HG02642 (cell line): Measurements from ENCODE around the gene NYAP2.

Source experiments
- ATAC-seq: cut with Tn5 transposase; IDR thresholded peaks from one replicate; pipeline ENCODE4 v1.9.1; 2021; ENCODE audit warnings: mild to moderate bottlenecking; ENCODE audit not compliant: unreplicated experiment, poor library complexity

Gene NYAP2

DNA sequence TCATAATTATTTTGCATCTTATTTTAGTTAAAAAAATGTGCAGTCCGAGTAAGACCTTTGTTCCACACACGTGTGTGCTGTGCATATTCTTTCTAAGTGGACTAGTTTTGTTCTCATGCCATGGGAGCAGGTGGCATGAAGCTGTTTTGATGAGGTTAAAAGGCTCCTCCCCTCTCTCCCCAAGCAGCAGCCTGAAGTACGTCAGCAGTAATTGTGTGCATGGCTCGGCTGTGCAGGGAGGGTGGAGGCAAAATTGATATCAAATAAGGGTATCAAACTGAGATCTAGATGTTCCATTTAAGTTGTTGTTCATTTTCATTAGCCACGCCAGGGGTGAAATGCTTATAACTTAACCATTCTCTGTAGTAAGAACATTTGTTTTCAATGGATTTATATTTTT is at the start of gene NYAP2:
TSS of gene NYAP2 (plus strand) at position 207 of the 400 bp plus-strand sequence. CDS start 9,171 bp downstream, outside the sequence.
- ATAC-seq, result no peak

DNA sequence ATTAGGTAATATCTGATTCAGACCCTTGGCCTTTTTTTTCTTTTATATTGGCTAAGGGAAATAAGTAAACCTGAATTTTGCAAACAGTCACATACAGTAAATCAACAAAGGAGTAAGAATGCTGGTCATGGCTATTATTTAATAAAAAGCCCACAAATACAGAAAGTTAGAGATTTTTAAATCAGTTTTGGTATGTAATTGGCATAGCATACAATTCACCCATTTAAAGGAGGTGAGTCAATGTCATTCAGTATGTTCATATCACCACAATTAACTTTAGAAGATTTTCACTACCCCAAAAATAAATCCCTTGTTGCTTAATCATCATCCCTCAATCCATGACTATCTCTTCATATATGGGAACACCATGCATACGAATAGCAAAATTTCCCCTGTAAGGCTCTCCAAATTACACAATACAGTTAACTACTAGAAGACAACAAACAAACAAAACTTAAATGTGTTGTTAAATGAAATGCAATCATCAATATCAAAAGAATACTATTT is 45.9 kb upstream of the NYAP2 start:
- ATAC-seq, result no peak

DNA sequence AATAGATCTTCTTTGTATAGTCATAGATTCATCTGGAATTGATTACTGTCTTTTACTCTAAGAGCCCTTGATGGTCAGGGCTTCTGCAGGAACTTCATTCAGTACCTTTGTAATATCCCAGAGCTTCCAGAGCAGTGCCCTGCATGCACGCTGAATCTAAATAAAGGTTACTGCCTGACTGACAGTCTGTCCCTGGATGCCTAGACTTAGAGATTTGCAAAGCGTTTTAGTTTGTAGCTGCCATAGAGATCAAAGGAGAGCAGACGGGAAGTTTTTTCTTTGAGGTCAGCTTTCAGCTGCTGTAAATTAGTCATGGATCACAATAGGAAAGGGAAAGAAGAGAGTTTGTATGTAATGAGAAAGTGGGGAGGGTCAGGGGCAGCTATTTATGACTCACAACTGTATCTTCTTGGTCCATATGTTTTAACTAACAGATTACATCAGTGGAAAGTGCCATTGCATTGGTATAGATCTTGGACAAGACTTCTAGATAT is 45.2 kb upstream of the NYAP2 start:
- ATAC-seq, result no peak

DNA sequence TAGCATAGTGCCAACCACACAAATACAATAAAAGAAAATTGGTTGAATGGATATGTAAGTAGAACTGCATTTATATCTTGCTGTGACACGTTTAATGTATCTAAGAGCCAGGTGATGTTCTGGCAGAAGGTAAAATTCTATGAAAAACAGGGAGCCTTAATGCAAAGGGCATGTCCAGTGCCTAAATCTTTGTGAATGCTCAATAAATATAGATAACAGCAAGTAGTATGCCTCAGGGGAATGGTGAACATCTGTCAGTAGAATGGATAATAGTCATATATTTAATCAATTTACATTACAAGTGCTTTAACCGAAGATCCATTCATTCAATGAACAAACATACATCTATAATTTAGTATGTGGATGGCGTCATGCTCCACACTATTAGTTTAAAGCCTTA is 43.7 kb upstream of the NYAP2 start:
- no peak for ATAC-seq

DNA sequence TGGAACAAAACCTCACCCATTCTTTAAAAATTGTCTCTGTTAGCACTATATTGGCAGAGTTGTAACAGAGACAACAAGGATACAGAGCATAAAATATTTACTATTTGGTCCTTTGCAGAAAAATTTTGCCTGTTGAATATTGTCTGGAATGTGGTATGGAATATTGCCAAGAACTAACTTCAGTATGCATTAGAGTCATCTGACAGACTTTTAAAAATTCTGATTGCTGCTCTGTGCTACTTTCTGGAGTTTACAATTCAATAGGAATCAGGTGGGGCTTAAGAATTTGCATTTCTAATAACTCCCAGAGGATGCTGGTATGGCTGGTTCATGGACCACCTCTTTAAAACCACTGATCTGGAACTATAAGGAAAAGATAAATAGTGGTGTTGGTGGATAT is 32.8 kb upstream of the NYAP2 start:
- ATAC-seq, result no peak

DNA sequence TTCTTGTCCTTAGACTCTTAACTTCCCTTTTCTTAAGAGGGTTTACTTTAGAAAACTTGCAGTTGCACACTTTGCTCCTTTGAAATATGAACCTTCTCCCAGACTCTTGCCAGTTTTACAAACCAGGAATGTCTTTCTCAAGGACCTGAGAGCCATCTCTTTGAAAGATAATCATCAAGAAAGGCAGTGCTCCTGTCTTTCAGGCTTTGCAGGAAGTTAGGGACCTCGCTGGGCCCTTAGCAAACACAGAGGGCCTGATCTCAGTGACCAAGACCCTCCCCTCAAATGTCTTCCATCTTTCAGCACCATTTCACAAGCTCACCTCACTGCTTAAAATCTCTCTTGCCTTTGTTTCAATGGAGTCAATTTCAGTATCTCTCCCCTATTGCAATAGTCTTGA is 32.0 kb upstream of the NYAP2 start:
- no peak for ATAC-seq

DNA sequence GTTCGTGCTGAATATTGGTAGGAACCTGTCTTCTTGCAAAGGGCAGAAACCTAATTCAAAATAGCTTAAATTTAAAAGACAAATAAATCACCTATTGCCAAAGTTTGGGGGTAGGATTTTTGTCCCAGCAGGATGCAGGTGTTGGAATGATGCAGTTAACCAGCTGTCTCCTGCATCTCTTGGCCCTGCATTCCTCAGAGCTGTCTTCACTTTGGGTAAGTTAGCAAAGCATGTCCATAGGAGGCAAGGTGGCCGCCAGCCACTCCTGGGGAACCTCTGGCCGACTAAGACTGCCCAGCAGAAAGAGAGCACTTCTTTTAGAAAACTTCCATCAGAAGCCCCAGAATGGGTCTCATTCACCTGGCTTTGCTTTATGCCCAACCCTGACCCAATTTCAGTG is 20.5 kb upstream of the NYAP2 start:
- ATAC-seq, result no peak

DNA sequence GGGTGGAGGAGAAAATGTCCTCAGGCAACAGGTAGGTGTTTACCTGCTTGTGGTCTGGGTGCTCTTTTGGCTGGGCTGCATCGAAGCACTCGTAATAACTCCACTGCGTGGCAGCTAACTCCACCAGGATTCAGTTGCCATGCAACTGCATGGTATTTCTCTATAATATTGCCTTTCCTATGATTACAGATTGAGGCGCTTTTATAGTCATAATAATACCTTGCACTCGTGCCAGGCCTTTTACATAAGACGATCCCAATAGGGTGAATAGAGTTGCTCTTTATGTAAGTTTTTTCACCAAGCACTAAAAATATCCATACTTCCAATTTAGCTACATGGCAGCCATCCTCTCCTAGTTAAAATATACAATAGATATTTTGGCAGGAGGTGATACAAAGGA is 19.7 kb upstream of the NYAP2 start:
- ATAC-seq, result no peak

DNA sequence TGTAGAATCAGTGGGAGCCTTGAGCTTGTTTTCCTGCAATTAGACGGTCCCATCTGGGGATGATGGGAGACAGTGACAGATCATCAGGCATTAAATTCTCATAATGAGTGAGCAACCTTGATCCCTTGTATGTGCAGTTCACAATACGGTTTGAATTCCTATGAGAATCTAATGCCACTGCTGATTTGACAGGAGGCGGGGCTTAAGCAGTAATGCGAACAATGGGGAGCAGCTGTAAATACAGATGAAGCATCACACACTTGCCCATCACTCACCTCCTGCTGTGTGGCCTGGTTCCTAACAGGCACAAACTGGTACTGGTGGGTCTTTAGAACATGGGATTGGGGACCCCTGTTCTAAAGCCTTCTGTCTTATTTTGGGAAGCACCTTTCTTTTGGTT is 17.9 kb upstream of the NYAP2 start:
- ATAC-seq, result no peak

DNA sequence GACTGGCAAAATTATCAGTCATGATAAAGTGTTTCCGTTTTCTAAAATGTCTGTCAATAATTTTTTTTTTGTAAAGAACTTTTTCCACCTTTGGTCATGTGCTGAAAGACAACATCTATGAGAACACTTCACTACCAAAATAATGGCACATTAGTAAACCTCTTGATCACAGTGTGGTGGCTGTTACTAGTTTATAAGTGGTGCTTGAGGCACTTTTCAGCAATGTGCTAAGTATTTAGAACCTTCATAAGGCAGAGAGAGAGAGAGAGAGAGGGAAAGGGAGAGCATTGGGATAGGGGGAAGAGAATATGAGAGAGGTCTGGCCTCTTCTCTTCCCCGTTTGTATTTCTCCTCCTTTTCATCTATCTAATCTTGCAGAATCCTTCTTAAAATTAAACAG is 1.1 kb upstream of the NYAP2 start:
- ATAC-seq, result no peak

DNA sequence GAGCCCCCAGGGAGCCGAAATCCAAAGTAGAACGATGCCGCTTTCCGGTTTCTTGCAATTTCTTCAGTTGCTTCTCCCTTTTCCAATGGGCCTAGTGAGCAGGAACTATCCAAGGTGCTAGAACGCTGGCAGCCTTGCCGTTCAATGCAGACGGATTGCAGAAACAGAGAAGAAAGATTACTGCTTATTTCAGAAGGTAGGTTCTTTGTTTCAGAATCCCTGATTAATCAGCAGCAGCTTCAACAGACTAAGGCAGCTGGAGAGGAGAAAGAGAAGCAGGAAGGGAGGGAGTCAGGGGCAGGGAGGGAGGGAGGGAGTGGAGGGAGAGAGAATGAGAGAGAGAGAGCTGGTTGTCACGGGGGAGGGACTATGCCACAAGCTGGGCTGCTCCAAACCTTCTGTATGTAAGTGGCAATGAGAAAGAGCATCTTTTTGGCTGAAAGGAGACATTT is 576 bp downstream of the NYAP2 start:
- no peak for ATAC-seq

DNA sequence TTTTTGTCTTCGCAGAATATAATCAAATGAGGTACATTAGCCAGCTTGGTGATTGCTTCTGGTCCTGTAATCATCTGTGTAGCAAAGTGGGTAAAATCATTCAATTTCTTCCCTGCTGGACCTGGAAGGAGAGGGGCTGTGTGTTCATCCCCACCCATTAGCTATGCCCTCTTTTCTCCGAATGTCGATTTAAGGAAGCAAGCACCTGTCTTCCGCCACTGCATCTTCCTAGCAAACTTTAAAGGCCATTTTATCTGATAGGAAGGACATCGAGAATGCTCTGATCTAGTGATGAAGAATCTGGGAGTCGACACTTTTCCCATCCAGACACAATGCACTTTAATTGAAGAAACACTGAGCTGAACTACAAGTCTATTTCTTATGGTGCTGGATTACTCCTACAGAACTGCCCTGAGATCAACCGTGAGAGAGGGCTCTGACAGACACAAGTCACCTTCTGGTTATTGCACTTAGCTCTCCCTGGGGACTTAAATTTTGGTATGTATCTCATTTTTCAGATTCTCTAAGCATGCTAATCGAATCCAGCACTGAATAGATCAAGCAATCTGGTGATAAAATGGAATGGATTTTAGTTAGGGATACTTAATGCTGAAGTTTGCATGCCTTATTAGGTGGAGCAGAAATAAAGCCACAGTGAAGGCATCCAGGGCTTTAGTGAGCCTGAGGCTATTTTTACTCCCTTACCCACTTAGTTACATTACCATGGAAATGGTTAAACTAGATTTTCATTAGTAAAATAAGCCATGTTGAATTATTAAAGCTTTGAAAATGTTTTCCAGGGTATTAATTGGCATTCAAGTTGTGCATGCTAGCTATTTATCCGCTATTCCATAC is 1.3 kb downstream of the NYAP2 start:
- no peak for ATAC-seq

DNA sequence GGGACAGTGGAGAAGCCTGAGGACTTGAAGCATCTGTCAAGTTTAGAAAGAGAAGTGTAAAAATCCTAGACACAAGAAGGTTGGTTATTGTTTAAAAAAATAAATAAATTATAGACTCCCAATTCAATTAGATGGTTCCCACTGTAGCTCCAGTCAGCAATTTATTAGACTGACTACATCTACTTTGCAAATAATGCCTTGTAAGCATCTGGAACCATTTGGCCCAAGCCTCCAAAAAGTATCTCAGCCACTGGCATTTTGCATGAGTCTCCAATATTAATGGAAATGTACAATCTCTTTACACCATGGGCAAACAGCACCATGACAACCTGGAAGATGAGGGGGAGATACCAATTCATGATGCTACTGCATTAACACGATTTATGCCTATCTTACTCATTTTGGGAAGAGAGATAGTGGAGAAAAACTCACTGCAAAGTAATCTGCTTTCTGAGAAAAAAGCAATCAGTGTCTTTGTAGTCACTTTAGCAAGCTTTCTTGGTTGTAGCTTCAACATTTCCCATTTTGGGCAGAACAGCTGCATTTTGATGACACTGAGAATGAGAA is 2.8 kb downstream of the NYAP2 start:
- ATAC-seq, result no peak

DNA sequence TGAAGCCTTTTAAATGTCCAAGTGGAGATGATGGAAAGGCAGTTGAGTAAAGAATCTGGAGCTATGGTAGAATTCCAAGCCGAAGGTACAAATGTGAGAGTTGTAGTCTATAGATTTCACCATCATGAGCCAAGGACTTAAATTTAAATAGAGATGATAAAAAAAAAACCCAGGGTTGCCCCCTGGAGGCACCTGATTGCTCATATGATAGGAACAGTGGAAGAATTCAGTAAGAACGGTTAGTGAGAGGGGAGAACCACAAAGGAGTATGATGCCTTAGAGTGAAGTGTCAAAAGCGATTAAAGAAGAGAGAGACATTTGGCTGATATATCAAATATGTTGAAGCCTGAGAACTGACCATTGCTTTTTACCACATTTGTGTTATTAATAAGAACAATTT is 11.9 kb downstream of the NYAP2 start:
- ATAC-seq, result no peak

DNA sequence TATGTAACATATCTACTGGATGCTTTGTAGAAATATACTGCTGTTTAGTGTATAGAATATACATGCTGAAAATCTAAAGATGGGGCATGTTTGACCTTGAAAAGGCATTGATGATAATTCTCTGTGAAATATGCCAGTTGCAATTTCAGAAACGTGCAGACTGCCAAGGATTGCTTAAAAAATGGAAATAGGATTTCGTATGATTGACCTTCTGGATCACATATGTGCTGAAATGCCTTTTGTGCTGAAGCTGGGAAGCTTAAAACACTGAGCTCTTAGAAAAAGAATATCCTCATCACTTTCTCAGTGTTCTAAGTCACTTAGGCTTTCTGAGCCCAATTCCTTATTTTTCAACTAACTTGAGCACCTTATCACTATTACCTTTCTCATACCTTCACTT is 14.3 kb downstream of the NYAP2 start:
- no peak for ATAC-seq

DNA sequence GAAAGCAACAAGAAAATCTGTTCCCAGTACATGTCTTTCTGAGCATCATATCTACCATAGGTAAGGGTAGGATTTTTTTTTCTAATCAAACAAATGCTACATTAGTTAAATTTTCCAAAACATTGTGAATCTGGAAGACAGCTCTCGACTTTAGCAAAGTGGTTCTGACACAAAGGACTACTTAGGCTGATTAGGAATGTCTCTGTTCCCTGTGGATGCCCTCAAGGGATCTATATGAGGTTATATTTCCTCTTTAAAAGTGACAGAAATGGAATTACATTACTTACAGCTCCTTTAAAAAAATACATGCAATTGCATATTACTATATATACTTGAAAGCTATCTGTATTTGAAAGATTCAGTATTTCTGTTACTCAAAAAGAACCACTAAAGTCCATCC is 15.4 kb downstream of the NYAP2 start:
- ATAC-seq, result no peak

DNA sequence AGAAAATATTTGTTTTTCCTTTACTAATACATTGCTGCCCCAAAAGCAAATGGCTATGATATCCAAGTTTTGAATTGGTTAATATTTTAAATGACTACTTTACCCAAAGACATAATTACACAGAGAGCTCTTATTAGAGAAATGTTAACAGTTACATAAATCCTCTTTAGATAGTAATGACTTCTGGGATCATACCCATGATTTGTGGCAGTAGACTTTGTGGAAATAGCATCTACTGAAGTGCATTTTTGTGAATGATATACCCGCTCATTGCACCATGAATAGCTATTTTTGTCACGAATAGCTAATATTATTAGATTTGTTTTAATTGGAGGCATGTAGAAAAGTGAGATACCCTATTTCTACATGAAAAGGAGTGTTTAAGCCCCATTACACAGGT is 15.8 kb downstream of the NYAP2 start:
- no peak for ATAC-seq

DNA sequence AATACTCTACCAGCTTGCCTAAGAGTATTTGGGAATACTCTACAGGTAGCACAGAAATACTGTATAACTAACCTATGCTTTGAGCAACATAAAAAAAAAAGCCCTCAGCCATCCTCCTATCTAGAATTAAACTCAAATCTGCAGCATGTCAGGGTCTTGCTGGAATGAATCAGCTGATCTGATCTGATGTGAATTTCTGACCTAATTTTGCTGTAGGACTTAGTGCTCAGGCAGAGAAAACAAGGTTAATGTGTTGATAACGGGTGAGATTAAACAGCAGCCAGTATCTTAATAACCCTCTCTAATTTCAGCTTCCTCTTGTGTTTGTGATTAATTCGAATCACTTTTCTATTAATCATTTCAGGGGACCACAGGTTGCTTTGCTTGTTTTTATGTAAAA is 16.3 kb downstream of the NYAP2 start:
- ATAC-seq, result no peak

DNA sequence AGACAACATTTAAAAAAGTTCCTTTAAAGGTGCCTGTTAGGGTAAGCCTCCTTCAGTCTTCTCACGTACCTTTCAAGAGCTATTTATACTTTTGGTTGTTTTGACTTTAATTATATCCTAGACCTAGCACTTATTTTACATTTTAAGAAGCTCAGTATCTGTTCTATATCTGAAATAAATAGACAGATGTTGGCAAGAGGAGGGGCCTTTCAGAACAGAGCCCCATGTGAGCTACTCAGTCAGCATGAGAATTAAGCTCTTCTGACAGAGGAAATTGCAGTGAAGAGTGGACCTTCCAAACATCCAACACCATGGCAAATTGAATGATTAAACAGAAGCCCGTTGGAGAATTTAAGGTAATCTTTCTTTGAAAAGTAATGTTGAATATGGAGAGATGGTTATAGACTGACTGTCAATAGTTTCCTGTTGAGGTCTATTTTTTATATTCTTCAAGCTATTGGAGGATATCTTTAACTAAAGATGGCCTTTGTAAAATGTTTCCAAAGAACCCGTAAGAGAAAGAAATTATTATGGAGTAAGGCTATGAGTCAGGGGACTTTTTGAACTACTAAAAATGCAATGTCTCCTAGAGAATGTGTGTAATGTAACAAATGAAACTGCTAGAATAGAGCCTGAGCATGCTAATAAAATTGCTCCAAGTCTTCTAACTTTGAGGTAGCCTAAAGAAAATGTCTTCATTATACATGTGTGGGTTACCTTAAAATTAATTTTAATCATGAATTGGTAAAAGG is 17.3 kb downstream of the NYAP2 start:
- no peak for ATAC-seq

DNA sequence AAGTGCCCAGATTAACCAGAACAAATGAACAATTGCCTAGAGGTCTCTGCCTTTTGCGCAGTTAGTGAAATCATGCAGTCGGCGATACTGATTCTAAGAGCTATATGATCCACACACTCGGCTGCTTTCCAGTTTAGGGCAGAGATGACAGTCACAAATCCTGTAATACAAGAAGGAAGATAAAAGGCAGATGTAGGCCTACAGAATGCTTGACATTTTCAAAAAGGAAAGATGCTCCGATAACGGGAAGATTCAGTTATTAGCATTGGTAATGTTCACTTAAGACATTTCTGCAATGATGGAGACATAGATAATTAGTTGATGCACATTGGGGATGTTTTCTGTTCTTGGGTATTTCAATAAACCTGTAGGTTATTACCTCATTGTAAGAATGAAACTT is 19.5 kb downstream of the NYAP2 start:
- ATAC-seq, result no peak

DNA sequence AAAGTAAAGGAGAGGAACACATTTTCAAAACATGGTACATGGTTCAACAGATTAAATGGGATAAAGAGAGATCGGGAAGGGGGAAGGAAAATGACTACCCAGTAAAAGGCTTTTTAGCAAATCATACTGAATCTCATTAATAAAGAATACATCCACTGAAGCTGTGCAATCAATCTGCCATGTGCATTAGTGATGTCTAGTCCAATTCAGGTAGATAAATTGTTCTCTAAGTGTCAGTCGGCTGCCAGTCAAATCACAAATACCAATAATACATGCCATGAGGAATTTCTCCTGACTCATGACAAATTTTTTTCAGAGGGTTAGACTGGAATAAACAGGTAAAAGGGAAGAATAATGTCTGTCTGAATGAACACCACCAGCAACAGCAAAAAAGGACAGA is 22.6 kb downstream of the NYAP2 start:
- ATAC-seq, result no peak
